ENCODE measurements around the gene LAMTOR4. TPM values are rescaled to one million over a fixed set of nuclear protein-coding genes. Genes with fewer than 3 reads are reported as not detected.
A peak's percentile ranks its signal among the peaks of the same experiment; 100 is the strongest.

LAMTOR4 gene
- total RNA-seq, 4 donors from 2014 or later, result 109 to 228 (median 148) TPM

GRCh38 chr7:100152404-100152803 lies 3.7 kb downstream of the LAMTOR4 start:
- no peak for TF ChIP-seq EP300 (IDR thresholded peaks at IDR 0.05)
- no peak for TF ChIP-seq POLR2AphosphoS5 (IDR thresholded peaks at IDR 0.05)
- TF ChIP-seq POLR2A (IDR thresholded peaks at IDR 0.05), result no peak
- TF ChIP-seq CTCF (IDR thresholded peaks at IDR 0.05), result no peak
- no peak for ATAC-seq
- H3K27me3 ChIP-seq, result no peaks in the 10 kb centered on the region
- no peaks in the 10 kb centered on the region for H3K9me3 ChIP-seq
- peaks cover 0 to 59% of the 10 kb centered on the region in 2 donors for H3K36me3 ChIP-seq
- H3K27ac ChIP-seq, result peak overlapping the region in 1 of 4 donors; percentile 29
- no peak overlapping the region for H3K4me3 ChIP-seq
- peaks cover 0 to 52% (median 11%) of the 10 kb centered on the region in 3 donors for H3K4me1 ChIP-seq

GRCh38 chr7:100152937-100153666 lies 4.4 kb downstream of the LAMTOR4 start:
- Histone ChIP-seq H3K4me3 (no peak overlapping the region), H3K9me3 (no peaks in the 10 kb centered on the region), H3K36me3 (peaks cover 0 to 59% of the 10 kb centered on the region in 2 donors), H3K27ac (no peak overlapping the region), H3K4me1 (peaks cover 0 to 57% (median 18%) of the 10 kb centered on the region in 3 donors), H3K27me3 (no peaks in the 10 kb centered on the region)
- TF ChIP-seq CTCF (IDR thresholded peaks at IDR 0.05) (no peak), POLR2A (IDR thresholded peaks at IDR 0.05) (no peak), EP300 (IDR thresholded peaks at IDR 0.05) (no peak), POLR2AphosphoS5 (IDR thresholded peaks at IDR 0.05) (no peak)
- 71 to 84% methylated on average over 10 to 16 of the region's 18 CpGs for WGBS, 2 donors (ENCODE audit: low coverage in 1 of 2)
- ATAC-seq, result no peak

GRCh38 chr7:100153708-100154535 lies 5.2 kb downstream of the LAMTOR4 start:
- no peaks in the 10 kb centered on the region for H3K27me3 ChIP-seq
- no peak for TF ChIP-seq POLR2A (IDR thresholded peaks at IDR 0.05)
- no peak for ATAC-seq
- no peak overlapping the region for H3K27ac ChIP-seq
- peaks cover 0 to 59% of the 10 kb centered on the region in 2 donors for H3K36me3 ChIP-seq
- H3K4me3 ChIP-seq, result no peak overlapping the region
- WGBS, 2 donors (ENCODE audit: low coverage in 1 of 2), result 28 to 72% methylated on average over 4 of the region's 16 CpGs
- peaks cover 0 to 60% (median 19%) of the 10 kb centered on the region in 3 donors for H3K4me1 ChIP-seq
- H3K9me3 ChIP-seq, result no peaks in the 10 kb centered on the region

GRCh38 chr7:100154651-100155491 lies 6.2 kb downstream of the LAMTOR4 start:
- Histone ChIP-seq H3K36me3 (peaks cover 0 to 59% of the 10 kb centered on the region in 2 donors), H3K9me3 (no peaks in the 10 kb centered on the region), H3K4me1 (peaks cover 0 to 58% (median 16%) of the 10 kb centered on the region in 3 donors), H3K4me3 (no peak overlapping the region), H3K27ac (no peak overlapping the region), H3K27me3 (no peaks in the 10 kb centered on the region)
- WGBS, 2 donors (ENCODE audit: low coverage in 1 of 2), result 42 to 60% methylated on average over 1 to 6 of the region's 30 CpGs
- ATAC-seq, result no peak
- no peak for TF ChIP-seq POLR2A (IDR thresholded peaks at IDR 0.05)
- no peak for TF ChIP-seq EP300 (IDR thresholded peaks at IDR 0.05)
- TF ChIP-seq POLR2AphosphoS5 (IDR thresholded peaks at IDR 0.05), result no peak
- no peak for TF ChIP-seq CTCF (IDR thresholded peaks at IDR 0.05)

Data from gastroesophageal sphincter (tissue), 4 donors.